Coronary artery (tissue), 2 donors: Measurements from ENCODE around the gene KCNJ2.
A peak's percentile ranks its signal among the peaks of the same experiment; 100 is the strongest.

Experiments used
- DNase-seq: peaks from one replicate; pipeline ENCODE4 v3.0.0-alpha.2; 2017; ENCODE audit warnings: low spot score
- H3K27ac ChIP-seq, 2 donors: fragments of 200-600 bp; sonication (generic); one replicate each; pipeline ENCODE4 v1.5.1; 2016 to 2019
- H3K4me3 ChIP-seq: fragments of 200-600 bp; sonication (generic); 2 replicates; pipeline ENCODE4 v1.5.1; 2016; ENCODE audit warnings: mild to moderate bottlenecking, moderate library complexity
- TF ChIP-seq, protein P1 (sequence below): fragments of 200-600 bp; sonication (generic); IDR thresholded peaks from one replicate; pipeline ENCODE4 v1.5.1; 2019; ENCODE audit warnings: antibody characterized with exemption

Gene KCNJ2

DNA sequence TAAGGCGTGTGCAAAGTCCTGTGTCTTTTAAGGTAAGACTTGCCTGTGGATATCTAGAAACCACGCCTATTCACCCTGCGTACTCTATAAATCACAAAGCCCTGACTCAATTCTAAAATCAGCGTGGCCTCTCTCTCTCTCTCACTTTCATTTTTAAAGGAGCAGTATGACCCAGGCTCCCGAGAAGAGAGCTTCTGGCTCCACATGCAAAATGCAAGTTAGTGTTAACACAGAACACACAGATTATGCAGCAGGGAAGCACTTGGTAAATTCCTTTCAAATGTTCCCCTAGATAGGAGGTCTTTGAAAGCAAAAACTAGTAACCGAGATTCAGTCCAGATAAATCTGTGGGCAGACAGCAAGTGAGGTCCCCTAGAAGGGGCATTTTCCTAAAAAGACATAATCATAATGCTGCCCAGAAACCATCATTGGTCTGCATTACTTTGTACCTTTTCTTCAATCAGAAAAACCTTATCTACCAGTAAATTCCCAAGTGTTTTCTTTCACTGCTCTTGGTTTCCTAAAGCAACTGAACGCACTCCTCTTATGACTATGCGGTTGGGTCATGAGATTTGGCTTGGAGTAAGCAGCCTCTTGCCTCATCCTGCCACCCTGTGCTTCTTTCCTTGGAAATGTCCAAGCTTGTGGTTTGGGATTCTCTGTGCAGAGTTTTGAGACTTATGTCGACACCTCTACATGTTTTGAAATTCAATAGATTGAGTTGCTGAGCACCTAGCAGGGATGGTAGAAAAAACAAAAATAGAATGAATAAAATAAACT is 31.7 kb upstream of the KCNJ2 start:
- Histone ChIP-seq H3K27ac (peak overlapping the region; percentile 49 to 73), H3K4me3 (peak overlapping the region; percentile 63)
- TF ChIP-seq, protein P1, sequence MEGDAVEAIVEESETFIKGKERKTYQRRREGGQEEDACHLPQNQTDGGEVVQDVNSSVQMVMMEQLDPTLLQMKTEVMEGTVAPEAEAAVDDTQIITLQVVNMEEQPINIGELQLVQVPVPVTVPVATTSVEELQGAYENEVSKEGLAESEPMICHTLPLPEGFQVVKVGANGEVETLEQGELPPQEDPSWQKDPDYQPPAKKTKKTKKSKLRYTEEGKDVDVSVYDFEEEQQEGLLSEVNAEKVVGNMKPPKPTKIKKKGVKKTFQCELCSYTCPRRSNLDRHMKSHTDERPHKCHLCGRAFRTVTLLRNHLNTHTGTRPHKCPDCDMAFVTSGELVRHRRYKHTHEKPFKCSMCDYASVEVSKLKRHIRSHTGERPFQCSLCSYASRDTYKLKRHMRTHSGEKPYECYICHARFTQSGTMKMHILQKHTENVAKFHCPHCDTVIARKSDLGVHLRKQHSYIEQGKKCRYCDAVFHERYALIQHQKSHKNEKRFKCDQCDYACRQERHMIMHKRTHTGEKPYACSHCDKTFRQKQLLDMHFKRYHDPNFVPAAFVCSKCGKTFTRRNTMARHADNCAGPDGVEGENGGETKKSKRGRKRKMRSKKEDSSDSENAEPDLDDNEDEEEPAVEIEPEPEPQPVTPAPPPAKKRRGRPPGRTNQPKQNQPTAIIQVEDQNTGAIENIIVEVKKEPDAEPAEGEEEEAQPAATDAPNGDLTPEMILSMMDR, result no peak
- no peak for DNase-seq

DNA sequence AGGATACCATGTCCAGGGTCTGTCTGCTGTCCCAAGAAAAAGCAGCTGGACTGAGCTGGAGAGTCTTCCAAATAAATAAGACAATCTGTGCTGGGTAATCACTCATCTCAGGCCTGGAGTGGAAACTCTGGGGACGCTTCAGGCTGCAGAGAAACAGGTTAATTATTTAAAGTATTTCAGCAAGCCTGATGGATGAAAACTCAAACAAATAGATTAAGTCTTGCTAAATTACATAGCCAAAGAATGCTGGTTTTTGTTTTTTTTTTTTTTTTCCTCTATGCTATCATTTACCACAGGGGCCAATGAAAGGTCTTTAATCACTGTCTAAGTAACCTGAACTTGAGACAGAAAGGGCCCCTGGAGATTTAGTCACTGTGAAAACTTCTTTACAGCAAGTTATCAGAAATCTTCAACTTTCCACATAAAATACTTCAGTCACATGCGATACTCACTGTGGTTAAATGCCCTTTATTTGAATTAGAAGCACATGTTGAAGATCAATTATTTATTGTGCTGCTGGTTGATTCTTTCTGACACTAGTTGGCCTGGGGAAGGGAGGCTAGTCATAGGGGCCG is 31.0 kb upstream of the KCNJ2 start:
- TF ChIP-seq, protein P1, result no peak
- no peak overlapping the region for H3K4me3 ChIP-seq
- peak overlapping the region; percentile 49 to 73 for H3K27ac ChIP-seq
- no peak for DNase-seq

DNA sequence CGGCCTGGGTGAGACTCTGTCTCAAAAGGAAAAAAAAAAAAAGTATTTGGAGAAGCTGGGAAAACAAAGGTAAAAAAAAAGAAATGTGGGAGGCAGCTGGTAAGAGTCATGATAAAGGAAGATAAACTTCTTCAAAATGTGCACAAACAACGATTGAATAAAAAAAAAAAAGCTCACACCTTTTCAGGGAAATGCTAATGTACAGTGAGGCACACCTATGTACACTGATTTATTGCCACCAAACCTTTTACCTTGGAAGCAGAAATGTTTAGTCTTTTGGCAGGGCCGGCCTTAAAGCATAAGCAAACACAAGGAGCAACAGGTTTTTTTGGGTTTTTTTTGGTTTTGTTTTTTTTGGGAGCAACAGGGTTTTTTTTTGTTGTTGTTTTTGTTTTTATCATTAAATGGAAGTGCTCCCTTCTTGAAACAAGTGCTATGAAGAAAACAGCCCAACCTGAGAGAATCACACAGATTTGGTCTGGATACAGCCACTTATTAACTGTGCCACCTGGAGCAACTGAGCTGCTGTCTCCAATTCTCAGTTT is 29.8 kb upstream of the KCNJ2 start:
- TF ChIP-seq, protein P1, result no peak
- Histone ChIP-seq H3K4me3 (no peak overlapping the region), H3K27ac (no peak overlapping the region)
- no peak for DNase-seq

- Histone ChIP-seq H3K27ac (no peak overlapping the region), H3K4me3 (no peak overlapping the region)
- TF ChIP-seq, protein P1, result peak; percentile 66
- no peak for DNase-seq
Measured at GRCh38 chr17:70144260-70144846, 25.0 kb upstream of the KCNJ2 start.

DNA sequence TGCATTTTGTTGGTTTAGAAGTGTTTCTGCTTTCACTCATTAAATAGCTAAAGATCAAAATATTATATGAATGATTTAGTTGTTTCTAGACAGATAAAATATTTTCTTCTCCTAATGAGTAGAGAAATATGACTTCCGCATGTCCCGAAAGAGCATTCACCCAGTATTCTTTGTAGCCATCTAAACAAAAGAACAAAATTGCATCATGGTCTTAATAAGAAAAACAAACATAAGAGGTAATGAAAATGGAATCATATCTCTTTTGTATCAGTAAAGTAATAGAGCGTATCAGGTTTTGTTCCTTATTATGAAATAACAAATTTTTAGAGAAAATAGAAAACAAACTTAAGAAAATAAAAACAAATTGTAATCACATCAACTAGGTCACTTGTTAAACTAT is 16.1 kb upstream of the KCNJ2 start:
- Histone ChIP-seq H3K27ac (no peak overlapping the region), H3K4me3 (no peak overlapping the region)
- TF ChIP-seq, protein P1, result no peak
- no peak for DNase-seq

DNA sequence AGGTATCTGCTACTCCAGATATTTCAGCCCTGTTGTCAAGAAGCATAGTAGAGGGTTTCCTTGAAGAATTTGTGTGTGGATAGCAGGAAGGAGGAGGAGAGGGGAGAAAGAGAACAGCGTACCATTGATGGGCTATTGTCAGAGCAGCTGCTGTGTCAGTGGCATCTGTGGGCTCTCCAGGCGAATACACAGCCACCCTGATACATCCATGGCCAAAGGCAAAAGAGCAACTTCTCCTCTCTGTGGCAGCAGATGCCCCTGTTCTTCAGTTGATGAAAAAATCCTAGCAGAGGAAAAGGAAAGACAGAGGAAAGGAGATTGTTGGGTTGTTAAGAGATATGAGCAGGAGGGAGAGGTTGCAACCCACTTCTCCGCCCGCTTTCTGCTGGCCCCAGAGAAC is 12.2 kb upstream of the KCNJ2 start:
- H3K4me3 ChIP-seq, result no peak overlapping the region
- TF ChIP-seq, protein P1, result no peak
- DNase-seq, result no peak
- no peak overlapping the region for H3K27ac ChIP-seq
